NCI-H82 (cell line): Measurements from ENCODE around the gene PPIL4.

Source experiments
- DNase-seq: peaks from one replicate; lab custom pipeline; 2025; lab: John Stamatoyannopoulos, UW

PPIL4 gene, protein sequence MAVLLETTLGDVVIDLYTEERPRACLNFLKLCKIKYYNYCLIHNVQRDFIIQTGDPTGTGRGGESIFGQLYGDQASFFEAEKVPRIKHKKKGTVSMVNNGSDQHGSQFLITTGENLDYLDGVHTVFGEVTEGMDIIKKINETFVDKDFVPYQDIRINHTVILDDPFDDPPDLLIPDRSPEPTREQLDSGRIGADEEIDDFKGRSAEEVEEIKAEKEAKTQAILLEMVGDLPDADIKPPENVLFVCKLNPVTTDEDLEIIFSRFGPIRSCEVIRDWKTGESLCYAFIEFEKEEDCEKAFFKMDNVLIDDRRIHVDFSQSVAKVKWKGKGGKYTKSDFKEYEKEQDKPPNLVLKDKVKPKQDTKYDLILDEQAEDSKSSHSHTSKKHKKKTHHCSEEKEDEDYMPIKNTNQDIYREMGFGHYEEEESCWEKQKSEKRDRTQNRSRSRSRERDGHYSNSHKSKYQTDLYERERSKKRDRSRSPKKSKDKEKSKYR

DNA sequence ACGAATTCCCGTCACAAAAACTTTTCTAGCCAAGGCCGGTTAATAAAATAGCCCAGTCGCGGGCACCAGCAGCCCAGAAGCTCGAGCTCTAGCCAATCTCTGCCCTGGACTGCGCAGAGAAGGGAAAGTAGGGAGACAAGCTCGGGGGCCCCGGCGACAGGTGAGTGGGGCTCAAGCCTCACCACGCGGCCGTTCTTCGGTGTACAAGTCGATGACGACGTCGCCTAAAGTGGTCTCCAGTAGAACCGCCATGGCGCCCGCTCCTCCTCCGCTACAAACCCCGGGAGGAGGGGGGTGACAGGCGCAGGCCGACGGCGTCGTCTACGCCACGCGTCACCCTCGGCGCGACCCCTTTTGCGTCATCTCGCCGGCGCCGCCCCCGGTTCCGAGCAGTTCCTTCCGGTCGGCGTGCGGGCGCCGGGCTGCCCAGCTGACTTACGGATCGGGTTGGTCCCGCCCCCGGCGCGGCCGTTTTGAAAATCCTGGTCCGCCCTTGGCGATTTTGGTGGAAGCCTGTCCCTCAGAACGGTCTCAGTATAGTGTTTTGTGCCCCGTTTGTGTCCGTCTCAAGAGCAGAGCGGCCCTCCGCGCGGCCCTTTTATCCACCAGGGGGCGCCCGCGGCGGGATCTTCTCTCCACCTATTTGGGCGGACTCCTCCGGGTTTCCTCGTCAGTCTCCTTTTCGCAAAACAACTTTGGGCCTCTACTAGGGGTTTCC is at the start of gene PPIL4:
Gene PPIL4, minus strand, starts transcription at position 290 of the 718 bp plus-strand sequence. Its CDS starts 38 bp downstream, at position 252.
- peak; percentile 96 for DNase-seq

DNA sequence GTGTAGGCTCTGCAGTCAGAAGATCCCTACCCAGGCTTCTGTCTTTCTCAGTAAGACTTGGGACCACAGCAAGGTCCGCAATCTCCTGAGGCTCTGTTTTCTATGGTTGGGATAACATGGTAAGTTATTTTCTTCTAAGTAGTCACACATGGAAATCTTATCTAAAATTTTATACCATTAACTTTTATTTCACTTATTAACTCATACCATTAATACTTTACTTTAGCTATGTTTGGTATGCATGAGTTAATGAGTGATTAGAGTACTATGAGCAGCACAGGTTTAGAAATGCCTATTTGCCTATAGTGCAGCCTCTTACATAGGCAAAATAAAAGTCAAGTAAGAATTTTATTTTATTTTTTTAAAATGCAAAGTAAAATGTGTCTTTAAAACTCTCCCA is 47.6 kb upstream of the PPIL4 start:
- no peak for DNase-seq

DNA sequence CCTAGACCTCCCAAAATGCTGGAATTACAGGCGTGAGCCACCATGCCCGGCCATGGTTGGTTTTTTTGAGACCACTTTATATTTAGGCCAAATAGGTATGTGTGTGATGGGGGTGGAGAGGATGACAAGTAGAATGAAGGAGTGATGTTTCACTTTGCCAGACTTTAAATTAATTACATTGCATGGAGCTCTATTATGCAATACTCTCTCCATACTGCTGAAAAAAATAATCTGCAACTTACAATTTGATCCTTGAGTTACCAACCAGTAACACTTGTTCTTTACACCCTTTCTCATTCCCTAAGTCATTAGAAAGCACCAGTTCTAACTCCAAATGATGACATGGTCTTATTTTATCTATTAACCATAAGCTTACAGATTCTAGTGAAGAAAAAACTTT is 47.1 kb upstream of the PPIL4 start:
- no peak for DNase-seq

DNA sequence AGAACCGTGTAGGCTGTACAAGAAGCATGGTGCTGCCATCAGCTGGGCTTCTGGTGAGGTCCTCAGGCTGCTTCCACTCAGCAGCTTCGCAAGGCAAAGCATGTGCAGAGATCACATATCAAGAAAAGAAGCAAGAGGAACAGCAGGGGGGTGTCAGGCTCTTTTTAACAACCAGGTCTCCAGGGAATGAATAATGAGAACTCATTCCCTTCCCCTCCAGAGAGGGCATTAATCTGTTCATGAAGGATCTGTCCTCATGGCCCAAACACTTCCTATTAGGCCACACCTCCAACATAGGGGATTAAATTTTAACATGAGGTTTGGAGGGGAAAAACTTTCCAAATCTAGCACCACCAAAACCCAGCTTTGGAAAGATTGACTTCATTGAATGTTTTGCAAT is 40.3 kb upstream of the PPIL4 start:
- DNase-seq, result peak; percentile 67

DNA sequence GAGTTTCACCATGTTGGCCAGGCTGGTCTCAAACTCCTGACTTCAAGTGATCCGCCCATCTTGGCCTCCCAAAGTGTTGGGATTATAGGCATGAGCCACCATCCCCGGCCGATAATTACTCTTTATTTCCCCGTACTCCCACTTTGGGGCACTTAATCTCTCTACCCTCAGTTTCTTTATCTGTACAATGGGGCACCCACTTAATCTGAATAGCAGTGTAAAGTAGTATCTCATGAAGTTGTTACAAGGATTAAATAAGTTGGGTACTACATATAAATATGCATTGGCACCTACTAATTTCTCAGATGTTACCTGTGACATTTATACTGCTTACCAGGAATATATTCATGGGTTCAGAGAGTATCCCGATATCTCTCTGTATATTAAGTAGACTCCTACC is 35.5 kb upstream of the PPIL4 start:
- no peak for DNase-seq

DNA sequence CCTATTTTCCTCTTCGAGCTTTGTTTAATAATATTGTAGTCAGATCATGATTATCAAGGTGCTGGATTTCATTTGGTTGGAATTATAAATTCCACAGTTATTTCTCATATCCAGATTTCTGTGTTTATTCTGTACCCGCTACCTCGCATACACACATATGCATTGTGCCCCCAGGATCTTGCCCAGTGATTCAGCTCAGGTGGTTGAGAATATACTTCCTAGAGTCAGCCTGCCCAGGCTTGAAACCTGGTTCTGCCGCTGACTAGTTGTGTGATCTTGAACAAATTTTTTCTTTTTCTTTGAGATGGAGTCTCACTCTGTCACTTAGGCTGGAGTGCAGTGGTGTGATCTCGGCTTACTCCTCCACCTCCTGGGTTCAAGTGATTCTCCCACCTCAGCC is 35.0 kb upstream of the PPIL4 start:
- no peak for DNase-seq

DNA sequence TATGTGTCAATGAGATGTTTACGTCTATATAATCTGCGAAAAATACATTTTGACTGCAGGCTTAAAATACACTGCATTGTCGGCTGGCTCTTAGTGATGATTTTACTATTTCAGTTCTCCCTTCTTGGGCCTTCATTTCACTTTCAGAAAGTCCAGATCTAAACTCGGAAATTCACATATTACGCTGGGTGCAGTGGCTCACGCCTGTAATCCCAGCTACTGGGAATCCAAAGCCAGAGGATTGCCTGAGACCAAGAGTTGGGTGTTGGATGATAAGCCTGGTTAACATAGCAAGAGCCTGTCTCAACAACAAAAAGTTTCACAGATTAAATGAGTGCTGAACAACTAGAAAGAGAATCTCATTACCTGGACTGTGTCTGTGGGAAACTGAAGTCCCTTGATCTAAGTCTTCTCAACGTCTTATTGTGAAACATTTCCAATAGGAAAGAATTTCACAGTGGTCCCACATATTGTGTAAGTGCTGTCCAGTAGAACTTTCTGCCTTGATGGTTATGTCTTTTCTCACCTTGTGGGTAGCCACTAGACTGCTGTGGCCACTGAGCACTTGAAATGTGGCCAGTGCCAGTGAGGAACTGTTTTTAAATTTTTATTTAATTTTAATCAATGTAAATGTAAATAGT is 22.2 kb upstream of the PPIL4 start:
- DNase-seq, result no peak

DNA sequence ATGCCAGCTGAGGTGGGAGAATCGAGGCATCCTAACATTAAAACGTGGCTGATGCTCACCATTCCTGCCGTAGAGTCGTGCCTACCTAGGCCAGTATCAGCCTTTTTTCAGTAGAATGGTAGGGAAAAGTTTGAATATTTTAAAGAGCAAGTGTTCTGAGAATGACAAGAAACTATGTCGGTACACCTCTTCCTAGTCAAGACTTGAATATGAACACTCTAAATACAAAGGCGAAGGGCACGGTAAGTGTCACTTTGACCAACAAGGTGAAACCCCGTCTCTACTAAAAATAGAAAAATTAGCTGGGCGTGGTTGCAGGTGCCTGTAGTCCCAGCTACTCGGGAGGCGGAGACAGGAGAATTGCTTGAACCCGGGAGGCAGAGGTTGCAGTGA is 21.3 kb upstream of the PPIL4 start:
- DNase-seq, result no peak

DNA sequence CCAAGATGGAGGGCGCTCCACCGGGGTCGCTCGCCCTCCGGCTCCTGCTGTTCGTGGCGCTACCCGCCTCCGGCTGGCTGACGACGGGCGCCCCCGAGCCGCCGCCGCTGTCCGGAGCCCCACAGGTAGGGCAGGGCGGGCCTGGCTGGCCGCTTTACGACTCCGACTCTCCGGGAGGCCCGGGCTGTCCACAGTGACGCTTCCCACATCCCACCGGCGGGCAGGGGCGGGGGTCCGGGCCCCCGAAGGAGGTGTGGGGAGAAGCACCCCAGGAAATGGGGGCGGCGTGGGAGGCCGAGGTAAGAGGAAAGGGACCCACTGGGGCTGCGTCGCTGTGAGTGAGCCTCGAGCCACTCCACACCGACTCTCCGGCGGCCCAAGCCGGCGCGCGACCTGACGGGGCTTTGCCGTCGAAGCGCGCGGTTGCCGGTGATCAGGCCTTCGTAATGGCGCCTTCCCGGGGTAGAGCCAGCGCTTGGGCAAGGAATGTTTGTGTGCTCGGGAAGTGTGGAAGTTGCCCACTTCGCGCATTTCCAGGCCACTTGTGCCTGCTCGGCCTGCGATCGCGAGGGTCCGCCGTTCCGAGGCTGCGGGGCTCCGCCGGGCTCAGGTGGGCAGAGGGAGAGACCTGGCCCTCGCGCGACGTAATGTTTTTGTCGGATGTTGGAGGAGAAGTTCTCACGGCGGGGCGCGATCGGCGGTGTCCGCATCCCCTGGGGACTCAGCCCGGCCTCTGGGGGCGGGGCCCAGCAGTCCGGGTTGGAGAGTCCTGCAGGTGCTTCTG is 20.8 kb upstream of the PPIL4 start:
- DNase-seq, result peak; percentile 68

DNA sequence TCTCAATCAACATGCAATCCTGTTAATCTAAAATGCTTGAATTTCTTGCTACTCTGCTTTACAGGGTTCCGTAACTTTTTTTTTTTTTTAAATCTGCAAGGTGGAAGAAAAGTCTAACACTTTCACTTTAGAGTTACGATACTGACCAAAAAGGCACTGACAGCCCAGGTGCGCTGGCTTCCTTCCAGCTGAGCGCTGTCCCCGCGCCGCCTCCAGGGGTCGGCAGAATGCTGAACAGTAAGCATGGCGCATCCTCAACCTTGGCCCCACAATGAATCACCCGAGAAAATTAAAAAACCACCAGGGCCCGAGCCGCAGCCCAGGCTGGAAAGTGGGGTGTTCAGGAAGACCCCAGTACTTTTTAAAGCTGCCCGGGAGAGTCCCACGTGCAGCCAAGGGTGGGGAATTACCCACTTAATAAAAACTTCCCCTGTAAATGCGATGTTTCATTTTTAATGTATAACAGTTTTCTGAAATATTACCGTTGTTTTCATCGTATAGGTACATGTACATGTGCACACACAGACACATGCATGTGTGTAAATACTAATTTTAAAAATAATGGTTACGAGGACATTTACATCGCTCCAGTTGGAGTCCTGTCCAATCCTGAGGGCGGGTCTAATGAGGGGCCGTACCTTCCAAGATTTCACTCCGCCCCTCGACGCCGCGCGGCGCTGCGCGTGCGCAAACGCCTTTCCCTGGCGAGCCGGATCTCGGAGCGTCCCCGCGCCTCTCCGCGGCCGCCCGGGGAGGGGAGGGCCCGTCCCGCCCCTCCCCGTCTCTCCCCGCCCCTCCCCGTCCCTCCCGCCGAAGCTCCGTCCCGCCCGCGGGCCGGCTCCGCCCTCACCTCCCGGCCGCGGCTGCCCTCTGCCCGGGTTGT is 19.9 kb upstream of the PPIL4 start, which contains the start of gene GINM1:
Gene GINM1, plus strand, starts transcription at position 849 of the 883 bp plus-strand sequence. CDS start 40 bp downstream, outside the sequence.
- peak; percentile 96 for DNase-seq

DNA sequence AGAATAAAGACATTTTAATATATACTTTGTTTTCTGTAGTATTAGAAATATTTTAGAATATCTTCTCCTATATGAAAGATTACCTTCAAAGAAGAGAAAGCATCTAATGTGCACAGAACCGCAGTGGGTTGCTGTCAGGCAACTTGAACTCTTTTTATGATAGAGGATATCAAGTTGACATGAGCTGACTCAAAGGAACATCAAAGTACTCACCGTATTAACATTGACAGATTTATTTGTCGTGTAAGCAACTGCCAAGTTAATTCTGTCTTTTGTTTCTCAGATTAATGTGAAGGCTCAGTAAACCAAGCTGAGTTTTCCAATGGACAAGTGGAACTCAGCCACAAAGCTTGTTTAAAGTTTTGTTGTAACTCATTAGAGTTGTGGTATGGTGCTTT is 18.1 kb upstream of the PPIL4 start:
- peak; percentile 7 for DNase-seq

DNA sequence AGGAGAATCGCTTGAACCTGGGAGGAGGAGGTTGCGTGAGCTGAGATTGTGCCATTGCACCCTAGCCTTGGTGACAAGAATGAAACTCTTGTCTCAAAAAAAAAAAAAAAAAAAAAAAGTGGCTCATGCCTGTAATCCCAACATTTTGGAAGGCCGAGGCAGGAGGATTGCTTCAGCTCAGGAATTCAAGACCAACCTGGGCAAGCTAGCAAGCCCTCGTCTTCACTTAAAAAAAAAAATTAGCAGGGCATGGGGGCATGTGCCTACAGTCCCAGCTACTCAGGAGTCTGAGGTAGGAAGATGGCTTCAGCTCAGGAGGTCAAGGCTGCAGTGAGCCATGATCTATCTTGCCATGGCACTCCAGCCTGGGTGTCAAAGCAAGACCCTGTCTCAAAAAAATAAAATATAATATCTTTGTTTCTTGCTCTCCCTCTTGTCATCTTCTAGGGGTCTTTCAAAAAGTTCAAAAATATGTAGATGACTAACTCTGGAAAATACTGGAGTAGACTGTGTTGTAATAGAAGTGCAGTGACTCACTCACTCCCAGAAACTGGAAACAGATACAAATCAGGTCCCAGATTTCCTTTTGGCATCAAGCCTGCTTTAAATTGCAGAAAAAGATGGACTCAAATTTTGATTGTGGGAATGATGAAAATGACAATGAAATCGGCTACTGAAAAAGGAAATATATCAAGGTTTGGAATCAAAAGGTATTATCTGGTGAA is 17.5 kb upstream of the PPIL4 start:
- DNase-seq, result no peak

DNA sequence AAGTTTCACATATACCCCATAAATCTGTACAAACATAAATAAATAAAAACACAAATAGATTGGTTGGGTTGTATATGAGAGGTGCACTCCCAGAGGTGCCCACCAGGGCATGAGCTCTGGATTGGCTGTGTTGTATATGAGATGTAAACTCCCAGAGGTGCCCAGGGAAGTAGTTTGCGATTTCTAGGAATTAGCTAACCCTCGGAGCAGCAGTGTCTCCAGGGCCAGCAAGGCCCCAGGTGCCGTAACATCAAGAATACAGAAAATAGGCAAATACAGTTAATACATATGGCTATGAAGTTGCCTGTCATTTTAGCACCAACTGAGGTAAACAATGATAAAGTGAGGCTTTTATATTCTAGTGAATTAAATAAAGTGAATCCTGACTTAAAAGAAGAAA is 14.9 kb upstream of the PPIL4 start:
- DNase-seq, result peak; percentile 59

DNA sequence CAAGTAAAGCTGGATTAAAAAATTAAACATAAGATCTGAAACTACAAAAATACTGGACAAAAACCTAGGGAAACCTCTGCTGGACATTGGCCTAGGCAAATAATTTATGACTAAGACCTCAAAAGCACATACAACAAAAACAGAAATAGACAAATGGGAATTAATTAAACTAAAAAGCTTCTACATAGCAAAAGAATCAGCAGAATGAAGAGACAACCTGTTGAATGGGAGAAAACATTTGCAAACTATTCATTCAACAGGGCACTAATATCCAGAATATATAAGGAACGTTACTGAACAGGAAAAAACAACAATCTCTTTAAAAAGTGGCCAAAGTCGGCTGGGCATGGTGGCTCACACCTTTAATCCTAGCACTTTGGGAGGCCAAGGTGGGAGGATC is 13.5 kb upstream of the PPIL4 start:
- no peak for DNase-seq

DNA sequence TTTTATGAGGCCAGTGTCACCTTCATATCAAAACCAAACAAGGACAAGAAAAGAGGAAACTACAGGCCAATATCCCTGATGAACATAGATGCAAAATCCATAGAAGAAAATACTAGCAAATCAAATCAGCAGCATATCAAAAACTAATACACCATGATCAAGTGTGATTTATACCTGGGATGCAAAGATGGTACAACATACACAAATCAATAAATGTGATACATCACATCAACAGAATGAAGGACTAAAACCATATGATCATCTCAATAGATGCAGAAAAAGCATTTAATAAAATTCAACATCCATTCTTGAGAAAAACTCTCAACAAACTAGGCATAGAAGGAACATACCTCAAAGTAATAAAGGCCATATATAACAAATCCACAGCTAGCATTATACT is 12.2 kb upstream of the PPIL4 start:
- DNase-seq, result no peak

DNA sequence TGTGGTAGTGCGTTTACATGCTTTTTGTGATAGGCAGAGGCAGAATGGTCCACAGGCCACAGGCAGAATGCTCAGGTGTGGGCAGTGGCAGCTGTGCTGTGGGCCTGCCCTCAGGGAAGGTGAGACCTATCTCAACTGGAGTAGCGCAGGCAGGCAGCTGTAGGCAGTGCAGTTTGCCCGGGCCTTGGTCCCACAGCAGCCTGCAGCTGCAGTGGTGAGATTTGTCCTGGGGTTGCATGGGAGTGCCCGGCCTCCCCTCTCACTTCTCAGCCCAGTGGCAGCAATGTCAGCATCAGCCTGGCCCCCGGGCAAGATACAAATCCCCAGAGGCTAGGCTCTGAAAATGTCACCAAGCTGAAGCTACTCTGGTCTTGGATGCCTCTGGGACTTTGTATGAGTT is 6.1 kb upstream of the PPIL4 start:
- no peak for DNase-seq

DNA sequence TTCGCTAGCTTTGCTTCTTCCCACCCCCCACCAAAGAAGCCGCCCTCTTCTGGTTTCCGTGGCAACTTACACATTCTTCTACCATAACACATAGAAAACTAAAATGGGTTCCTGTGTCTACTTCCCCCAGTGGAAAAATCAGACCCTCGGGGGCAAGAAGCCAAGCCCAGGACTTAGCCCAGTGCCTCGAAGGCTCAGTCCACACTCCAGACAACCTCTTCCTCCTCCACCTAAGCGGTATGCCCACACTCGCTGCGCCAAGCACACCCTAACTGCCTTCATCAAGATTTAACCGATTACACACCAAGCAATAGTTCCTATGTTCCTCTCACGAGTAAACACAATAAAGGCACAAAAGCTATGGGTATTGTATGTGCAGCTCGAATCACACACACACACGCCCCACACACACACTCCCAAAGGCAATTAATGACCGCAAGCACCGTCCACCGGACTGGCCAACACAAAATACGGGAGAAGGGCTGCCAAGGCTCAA is 537 bp downstream of the PPIL4 start:
- peak; percentile 39 for DNase-seq

DNA sequence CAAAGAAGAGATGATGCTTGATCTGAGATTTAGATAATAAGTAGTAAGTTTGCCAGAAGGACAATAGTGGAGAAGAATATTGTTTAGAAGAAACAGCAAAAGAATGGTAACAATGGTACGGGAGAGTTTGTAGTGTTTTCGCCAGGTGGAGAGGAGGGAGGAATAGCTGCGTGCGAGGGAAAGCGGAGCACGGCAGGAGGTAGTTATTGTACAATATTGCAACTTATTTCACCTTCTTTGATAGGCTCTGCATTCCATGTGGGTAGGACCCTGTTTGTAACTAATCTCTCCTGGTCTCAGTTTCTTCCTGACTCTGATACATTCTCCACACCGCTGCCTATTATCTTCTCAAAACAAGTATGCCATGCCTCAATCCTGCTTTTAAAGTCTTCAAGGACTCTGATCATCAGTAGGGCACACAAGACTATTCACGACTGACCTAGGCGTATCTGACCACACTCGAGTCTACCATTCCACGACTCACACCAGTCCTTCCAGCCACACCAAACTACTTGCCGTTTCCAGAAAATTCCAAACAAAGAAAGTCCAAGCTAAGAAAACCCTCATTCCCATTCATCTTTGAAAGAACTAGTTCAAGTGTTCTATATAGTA is 1.1 kb downstream of the PPIL4 start:
- DNase-seq, result no peak

DNA sequence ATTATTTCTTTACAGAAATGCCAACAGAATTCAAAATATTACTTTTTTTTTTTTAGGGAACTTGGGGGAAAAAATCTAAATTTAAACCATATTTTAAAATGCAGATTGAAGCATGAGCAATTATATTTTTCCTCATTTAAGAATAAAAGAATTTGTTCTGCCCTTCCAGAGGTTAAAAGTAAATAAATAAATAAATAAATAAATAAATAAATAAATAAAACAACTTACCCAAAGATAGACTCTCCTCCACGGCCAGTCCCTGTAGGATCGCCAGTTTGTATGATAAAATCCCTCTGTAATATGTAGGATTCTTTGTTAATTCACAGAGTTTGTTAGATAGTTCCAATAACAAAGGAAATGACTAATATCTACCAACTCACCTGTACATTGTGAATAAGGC is 4.7 kb downstream of the PPIL4 start:
- no peak for DNase-seq

DNA sequence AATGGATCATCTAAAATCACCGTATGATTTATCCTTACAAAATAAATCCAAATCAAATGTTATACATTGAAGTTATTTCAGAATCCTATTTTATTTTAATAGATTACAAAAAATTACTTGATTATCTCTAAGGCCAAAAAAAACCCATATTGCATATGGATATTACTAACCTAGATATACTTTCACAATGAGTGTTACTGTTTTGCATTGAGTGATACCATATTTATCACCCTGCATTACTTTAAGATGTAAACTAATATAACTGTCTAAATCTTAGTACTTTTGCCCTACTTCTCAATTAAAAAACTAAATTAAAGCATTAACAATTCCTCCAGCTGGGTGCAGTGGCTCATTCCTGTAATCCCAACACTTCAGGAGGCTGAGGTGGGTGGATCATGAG is 11.1 kb downstream of the PPIL4 start:
- DNase-seq, result no peak
